H9 (cell line): ENCODE measurements around the gene XPNPEP3. TPM values are rescaled to one million over a fixed set of nuclear protein-coding genes. Genes with fewer than 3 reads are reported as not detected.

Experiments used
- DNase-seq: peaks from one replicate; pipeline ENCODE4 v3.0.0-alpha.2; 2017
- H2AFZ ChIP-seq: one replicate; pipeline ENCODE4 v1.6.1; 2013; ENCODE audit warnings: mild to moderate bottlenecking, low read length, control low read depth, moderate library complexity
- H2AK5ac ChIP-seq: 2 replicates; pipeline ENCODE4 v1.6.1; 2013; ENCODE audit warnings: low read length, control low read depth, mixed read lengths; ENCODE audit not compliant: insufficient read length
- H2BK120ac ChIP-seq: one replicate; pipeline ENCODE4 v1.6.1; 2013; ENCODE audit warnings: low read depth, mild to moderate bottlenecking, low read length, control low read depth, inconsistent platforms; ENCODE audit not compliant: poor library complexity, severe bottlenecking
- H2BK12ac ChIP-seq: 2 replicates; pipeline ENCODE4 v1.6.1; 2013; ENCODE audit warnings: low read length, control low read depth, mixed read lengths, low read depth; ENCODE audit not compliant: insufficient read length
- H2BK15ac ChIP-seq: 2 replicates; pipeline ENCODE4 v1.6.1; 2013; ENCODE audit warnings: low read depth, low read length, control low read depth
- H2BK20ac ChIP-seq: one replicate; pipeline ENCODE4 v1.6.1; 2013; ENCODE audit warnings: low read depth, mild to moderate bottlenecking, low read length, control low read depth, inconsistent platforms; ENCODE audit not compliant: poor library complexity, severe bottlenecking
- H2BK5ac ChIP-seq: 2 replicates; pipeline ENCODE4 v1.6.1; 2013; ENCODE audit warnings: low read length, control low read depth, mixed read lengths; ENCODE audit not compliant: insufficient read length
- H3K14ac ChIP-seq: 2 replicates; pipeline ENCODE4 v1.6.1; 2013; ENCODE audit warnings: low read length, control low read depth; ENCODE audit not compliant: insufficient read depth
- H3K18ac ChIP-seq: 2 replicates; pipeline ENCODE4 v1.6.1; 2013; ENCODE audit warnings: low read depth, mild to moderate bottlenecking, mixed read lengths, low read length, control low read depth; ENCODE audit not compliant: insufficient read length
- H3K23ac ChIP-seq: 2 replicates; pipeline ENCODE4 v1.6.1; 2013; ENCODE audit warnings: low read length, control low read depth, mixed read lengths, low read depth; ENCODE audit not compliant: insufficient read length
- H3K23me2 ChIP-seq: 2 replicates; pipeline ENCODE4 v1.6.1; 2013; ENCODE audit warnings: low read depth, mild to moderate bottlenecking, mixed read lengths, low read length, control low read depth; ENCODE audit not compliant: insufficient read length, poor library complexity, severe bottlenecking
- H3K27ac ChIP-seq: 2 replicates; pipeline ENCODE4 v1.5.1; 2013; ENCODE audit warnings: low read length, control low read depth, mixed read lengths, low read depth; ENCODE audit not compliant: insufficient read length
- H3K27me3 ChIP-seq: 2 replicates; pipeline ENCODE4 v1.6.1; 2013; ENCODE audit warnings: low read length, control low read depth, inconsistent platforms; ENCODE audit not compliant: insufficient read depth
- H3K4ac ChIP-seq: 2 replicates; pipeline ENCODE4 v1.6.1; 2013; ENCODE audit warnings: low read depth, mild to moderate bottlenecking, control low read depth, inconsistent platforms, low read length, moderate library complexity
- H3K4me1 ChIP-seq: 2 replicates; pipeline ENCODE4 v1.6.1; 2013; ENCODE audit warnings: low read length, control low read depth, inconsistent platforms; ENCODE audit not compliant: insufficient read depth
- H3K4me2 ChIP-seq: 2 replicates; pipeline ENCODE4 v1.6.1; 2013; ENCODE audit warnings: low read length, control low read depth, mixed read lengths; ENCODE audit not compliant: insufficient read length, insufficient read depth
- H3K56ac ChIP-seq: 2 replicates; pipeline ENCODE4 v1.6.1; 2013; ENCODE audit warnings: low read depth, mild to moderate bottlenecking, mixed read lengths, low read length, control low read depth; ENCODE audit not compliant: insufficient read length
- H3K79me1 ChIP-seq: 2 replicates; pipeline ENCODE4 v1.6.1; 2013; ENCODE audit warnings: low read depth, mild to moderate bottlenecking, moderate library complexity, low read length, control low read depth, inconsistent platforms; ENCODE audit not compliant: insufficient read depth, poor library complexity, severe bottlenecking
- H3K79me2 ChIP-seq: 2 replicates; pipeline ENCODE4 v1.6.1; 2013; ENCODE audit warnings: low read length, control low read depth, inconsistent platforms; ENCODE audit not compliant: insufficient read depth
- H3K9ac ChIP-seq: 2 replicates; pipeline ENCODE4 v1.6.1; 2013; ENCODE audit warnings: low read length, control low read depth, mixed read lengths; ENCODE audit not compliant: insufficient read length; ENCODE audit errors: extremely low read depth
- H3K9me3 ChIP-seq: one replicate; pipeline ENCODE4 v1.6.1; 2013; ENCODE audit warnings: low read depth, low read length, inconsistent platforms; ENCODE audit not compliant: control insufficient read depth
- H3T11ph ChIP-seq: one replicate; pipeline ENCODE4 v1.6.1; 2013; ENCODE audit warnings: mild to moderate bottlenecking, low read length, control low read depth, inconsistent platforms
- H4K20me1 ChIP-seq: one replicate; pipeline ENCODE4 v1.6.1; 2013; ENCODE audit not compliant: control insufficient read depth, insufficient read length, insufficient read depth
- H4K5ac ChIP-seq: 2 replicates; pipeline ENCODE4 v1.6.1; 2013; ENCODE audit warnings: low read depth, mild to moderate bottlenecking, mixed read lengths, low read length, control low read depth; ENCODE audit not compliant: insufficient read length
- H4K8ac ChIP-seq: replicated peaks from 2 replicates; pipeline ENCODE4 v1.6.1; 2013; ENCODE audit warnings: low read length, control low read depth, mixed read lengths, low read depth; ENCODE audit not compliant: insufficient read length
- H4K91ac ChIP-seq: 2 replicates; pipeline ENCODE4 v1.6.1; 2013; ENCODE audit warnings: low read depth, mild to moderate bottlenecking, moderate library complexity, mixed read lengths, low read length, control low read depth; ENCODE audit not compliant: insufficient read length
- H3K27ac Mint-ChIP-seq, 3 experiments: 2 replicates in 2 of 3; 3 replicates in 1 of 3; pipeline ENCODE4 v1.8.0; 2020 to 2021; ENCODE audit warnings: mixed read lengths in 3 of 3, mild to moderate bottlenecking in 1 of 3, moderate library complexity in 1 of 3
- H3K27me3 Mint-ChIP-seq: 2 replicates; pipeline ENCODE4 v1.8.0; 2021; ENCODE audit warnings: low read depth, mild to moderate bottlenecking, moderate library complexity, mixed read lengths
- H3K36me3 Mint-ChIP-seq, 3 experiments: 2 replicates in 2 of 3; 3 replicates in 1 of 3; pipeline ENCODE4 v1.8.0; 2020 to 2021; ENCODE audit warnings: low read depth in 3 of 3, mixed read lengths in 3 of 3; ENCODE audit not compliant: insufficient read depth in 1 of 3
- H3K4me1 Mint-ChIP-seq, 2 experiments: 2 replicates each; pipeline ENCODE4 v1.8.0; 2020; ENCODE audit warnings: mixed read lengths in 2 of 2
- H3K4me3 Mint-ChIP-seq, 2 experiments: 2 replicates in 1 of 2; 3 replicates in 1 of 2; pipeline ENCODE4 v1.8.0; 2020 to 2021; ENCODE audit warnings: mild to moderate bottlenecking in 2 of 2, mixed read lengths in 2 of 2, moderate library complexity in 1 of 2
- H3K9me3 Mint-ChIP-seq, 2 experiments: 2 replicates in 1 of 2; 3 replicates in 1 of 2; pipeline ENCODE4 v1.8.0; 2020; ENCODE audit warnings: mild to moderate bottlenecking in 2 of 2, mixed read lengths in 2 of 2, moderate library complexity in 1 of 2
- WGBS: extraction: QIAGEN DNeasy Blood & Tissue Kit; methylation state at CpG from one replicate; pipeline ENCODE4 v1.1.7; 2013; ENCODE audit warnings: missing lambda C conversion rate, low lambda C conversion rate, mixed read lengths; ENCODE audit not compliant: insufficient read length; ENCODE audit errors: extremely low coverage; 5-methylcytosine and 5-hydroxymethylcytosine counted together
- total RNA-seq: library from RNA; stranded (reverse); gene quantifications from 2 replicates; pipeline ENCODE4 v1.2.1, GENCODE V29; 2021
- TF ChIP-seq, protein P1 (sequence below): fragments of 200-600 bp; sonication (generic); conservative IDR thresholded peaks from 3 replicates; pipeline ENCODE4 v1.8.0; 2021; ENCODE audit warnings: antibody characterized with exemption, mild to moderate bottlenecking

XPNPEP3 gene
- total RNA-seq, 1 experiment from 2014 or later = 18.3 TPM

DNA sequence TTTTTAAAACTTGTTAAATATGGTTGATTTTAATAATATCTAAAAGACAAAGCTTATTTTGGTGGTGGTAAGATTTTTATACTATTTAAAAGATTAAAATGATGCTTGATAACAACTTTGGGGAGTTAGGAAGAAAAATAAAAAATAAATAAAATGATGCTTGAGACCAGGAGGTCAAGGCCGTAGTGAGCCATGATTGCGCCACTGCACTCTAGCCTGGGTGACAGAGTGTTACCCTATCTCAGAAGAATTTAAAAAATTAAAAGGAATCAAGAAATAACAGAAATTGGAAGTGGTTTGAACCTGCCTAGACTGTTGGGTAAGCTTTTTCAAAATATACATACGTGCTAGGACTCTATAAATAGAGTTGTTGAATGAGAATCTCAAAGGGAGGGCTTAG lies 17.1 kb downstream of the XPNPEP3 start:
- Histone ChIP-seq H2BK5ac (no peak overlapping the region), H3K4me2 (no peak overlapping the region), H3T11ph (no peak overlapping the region), H3K4ac (no peak overlapping the region), H3K9me3 (no peaks in the 10 kb centered on the region), H3K23me2 (no peaks in the 10 kb centered on the region), H4K91ac (no peak overlapping the region), H3K79me2 (no peaks in the 10 kb centered on the region), H2BK20ac (no peak overlapping the region), H4K5ac (no peak overlapping the region), H2BK12ac (no peak overlapping the region), H2AFZ (no peak overlapping the region), H3K27me3 (no peaks in the 10 kb centered on the region), H3K27ac (no peak overlapping the region), H2BK120ac (no peak overlapping the region), H3K18ac (no peak overlapping the region), H3K4me1 (no peaks in the 10 kb centered on the region), H3K23ac (no peak overlapping the region), H3K14ac (no peak overlapping the region), H3K56ac (no peak overlapping the region), H3K79me1 (no peaks in the 10 kb centered on the region), H4K20me1 (no peaks in the 10 kb centered on the region), H2BK15ac (no peak overlapping the region), H3K9ac (no peak overlapping the region), H2AK5ac (no peak overlapping the region), H4K8ac (no peak overlapping the region)
- DNase-seq = no peak
- Mint-ChIP-seq H3K27ac (no peak overlapping the region), H3K4me3 (no peak overlapping the region), H3K9me3 (no peaks in the 10 kb centered on the region), H3K27me3 (no peaks in the 10 kb centered on the region), H3K36me3 (peaks cover 2 to 9% (median 5%) of the 10 kb centered on the region in 3 experiments; a peak in 5 of 7 replicates), H3K4me1 (no peaks in the 10 kb centered on the region)
- TF ChIP-seq, protein P1, sequence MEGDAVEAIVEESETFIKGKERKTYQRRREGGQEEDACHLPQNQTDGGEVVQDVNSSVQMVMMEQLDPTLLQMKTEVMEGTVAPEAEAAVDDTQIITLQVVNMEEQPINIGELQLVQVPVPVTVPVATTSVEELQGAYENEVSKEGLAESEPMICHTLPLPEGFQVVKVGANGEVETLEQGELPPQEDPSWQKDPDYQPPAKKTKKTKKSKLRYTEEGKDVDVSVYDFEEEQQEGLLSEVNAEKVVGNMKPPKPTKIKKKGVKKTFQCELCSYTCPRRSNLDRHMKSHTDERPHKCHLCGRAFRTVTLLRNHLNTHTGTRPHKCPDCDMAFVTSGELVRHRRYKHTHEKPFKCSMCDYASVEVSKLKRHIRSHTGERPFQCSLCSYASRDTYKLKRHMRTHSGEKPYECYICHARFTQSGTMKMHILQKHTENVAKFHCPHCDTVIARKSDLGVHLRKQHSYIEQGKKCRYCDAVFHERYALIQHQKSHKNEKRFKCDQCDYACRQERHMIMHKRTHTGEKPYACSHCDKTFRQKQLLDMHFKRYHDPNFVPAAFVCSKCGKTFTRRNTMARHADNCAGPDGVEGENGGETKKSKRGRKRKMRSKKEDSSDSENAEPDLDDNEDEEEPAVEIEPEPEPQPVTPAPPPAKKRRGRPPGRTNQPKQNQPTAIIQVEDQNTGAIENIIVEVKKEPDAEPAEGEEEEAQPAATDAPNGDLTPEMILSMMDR = no peak
- no CpG with 5 or more reads among the region's 3 CpGs for WGBS
